ENCODE results near the gene LIN28B.
"Not testable (repeated sequence)": the region's sequence is repeated elsewhere in the genome, so short reads cannot be mapped to it uniquely, and the experiment has no call there.

Gene LIN28B

GRCh38 chr6:104956731-104957294 lies at the start of gene LIN28B:
Gene LIN28B, plus strand, starts transcription at chr6:104957107. Its CDS starts 144 bp downstream, at chr6:104957251.
- DNase-seq, result no peak

GRCh38 chr6:104908031-104908887 lies 48.6 kb upstream of the LIN28B start:
- no peak for DNase-seq

GRCh38 chr6:104908888-104909525 lies 47.9 kb upstream of the LIN28B start:
- DNase-seq, result no peak

GRCh38 chr6:104921896-104922295 lies 35.0 kb upstream of the LIN28B start:
- DNase-seq, result no peak

GRCh38 chr6:104928141-104928540 lies 28.8 kb upstream of the LIN28B start:
- no peak for DNase-seq

GRCh38 chr6:104929353-104929752 lies 27.6 kb upstream of the LIN28B start:
- no peak for DNase-seq

- DNase-seq, result no peak
These were observed 26.0 kb upstream of the LIN28B start for GRCh38 chr6:104930939-104931338.

- DNase-seq, result no peak
These were observed 20.0 kb upstream of the LIN28B start for GRCh38 chr6:104936766-104937535.

- no peak for DNase-seq
These were observed 16.5 kb upstream of the LIN28B start for GRCh38 chr6:104940238-104940892.

GRCh38 chr6:104940893-104941728 lies 15.8 kb upstream of the LIN28B start:
- no peak for DNase-seq

GRCh38 chr6:104941729-104942091 lies 15.2 kb upstream of the LIN28B start:
- DNase-seq, result no peak

GRCh38 chr6:104943781-104944180 lies 13.1 kb upstream of the LIN28B start:
- no peak for DNase-seq

- no peak for DNase-seq
These were observed 7.7 kb upstream of the LIN28B start for GRCh38 chr6:104949206-104949605.

- DNase-seq, result no peak
These were observed 5.2 kb upstream of the LIN28B start for GRCh38 chr6:104951677-104952076.

- no peak for DNase-seq
These were observed 4.0 kb upstream of the LIN28B start for GRCh38 chr6:104952911-104953399.

- not testable (repeated sequence) for DNase-seq
These were observed 3.3 kb upstream of the LIN28B start for GRCh38 chr6:104953400-104954189.

GRCh38 chr6:104954190-104954797 lies 2.6 kb upstream of the LIN28B start:
- no peak for DNase-seq

GRCh38 chr6:104955491-104955890 lies 1.4 kb upstream of the LIN28B start:
- no peak for DNase-seq

GRCh38 chr6:104955927-104956730 lies 778 bp upstream of the LIN28B start:
- DNase-seq, result no peak
